NCI-H82 (cell line): Measurements from ENCODE around the gene STX18.
"Not testable (repeated sequence)": the region's sequence is repeated elsewhere in the genome, so short reads cannot be mapped to it uniquely, and the experiment has no call there.

Experiments used
- DNase-seq: peaks from one replicate; lab custom pipeline; 2025; lab: John Stamatoyannopoulos, UW

Gene STX18

GRCh38 chr4:4437798-4438470 is 103.9 kb downstream of the STX18 start:
- no peak for DNase-seq

GRCh38 chr4:4436244-4436823 is 105.5 kb downstream of the STX18 start:
- DNase-seq = no peak

GRCh38 chr4:4433941-4434340 is 107.9 kb downstream of the STX18 start:
- no peak for DNase-seq

GRCh38 chr4:4432341-4433125 is 109.3 kb downstream of the STX18 start:
- DNase-seq = no peak

GRCh38 chr4:4430492-4431195 is 111.2 kb downstream of the STX18 start:
- peak; percentile 89 for DNase-seq

GRCh38 chr4:4428966-4429875 is 112.6 kb downstream of the STX18 start:
- DNase-seq = peak; percentile 97

- no peak for DNase-seq
These were observed 114.0 kb downstream of the STX18 start for GRCh38 chr4:4427886-4428285.

GRCh38 chr4:4427121-4427870 is 114.6 kb downstream of the STX18 start:
- peak; percentile 34 for DNase-seq

GRCh38 chr4:4426511-4427120 is 115.2 kb downstream of the STX18 start:
- no peak for DNase-seq

GRCh38 chr4:4425696-4426095 is 116.2 kb downstream of the STX18 start:
- no peak for DNase-seq

GRCh38 chr4:4425119-4425690 is 116.6 kb downstream of the STX18 start:
- no peak for DNase-seq

GRCh38 chr4:4424499-4425115 is 117.2 kb downstream of the STX18 start:
- no peak for DNase-seq

- DNase-seq = no peak
These were observed 117.9 kb downstream of the STX18 start for GRCh38 chr4:4423706-4424498.

GRCh38 chr4:4422856-4423499 is 118.9 kb downstream of the STX18 start:
- peak; percentile 27 for DNase-seq

GRCh38 chr4:4422117-4422516 is 119.7 kb downstream of the STX18 start:
- DNase-seq = not testable (repeated sequence)

GRCh38 chr4:4421356-4421755 is 120.5 kb downstream of the STX18 start:
- DNase-seq = no peak

- DNase-seq = no peak
These were observed 121.4 kb downstream of the STX18 start for GRCh38 chr4:4420421-4420820.

- DNase-seq = no peak
These were observed 122.0 kb downstream of the STX18 start for GRCh38 chr4:4419896-4420295.
